ENCODE measurements around the gene FBXO21. TPM values are rescaled to one million over a fixed set of nuclear protein-coding genes. Genes with fewer than 3 reads are reported as not detected.
"Not testable (repeated sequence)": the region's sequence is repeated elsewhere in the genome, so short reads cannot be mapped to it uniquely, and the experiment has no call there.

FBXO21 gene
- polyA plus RNA-seq, 1 donor, result 24.9 TPM

DNA sequence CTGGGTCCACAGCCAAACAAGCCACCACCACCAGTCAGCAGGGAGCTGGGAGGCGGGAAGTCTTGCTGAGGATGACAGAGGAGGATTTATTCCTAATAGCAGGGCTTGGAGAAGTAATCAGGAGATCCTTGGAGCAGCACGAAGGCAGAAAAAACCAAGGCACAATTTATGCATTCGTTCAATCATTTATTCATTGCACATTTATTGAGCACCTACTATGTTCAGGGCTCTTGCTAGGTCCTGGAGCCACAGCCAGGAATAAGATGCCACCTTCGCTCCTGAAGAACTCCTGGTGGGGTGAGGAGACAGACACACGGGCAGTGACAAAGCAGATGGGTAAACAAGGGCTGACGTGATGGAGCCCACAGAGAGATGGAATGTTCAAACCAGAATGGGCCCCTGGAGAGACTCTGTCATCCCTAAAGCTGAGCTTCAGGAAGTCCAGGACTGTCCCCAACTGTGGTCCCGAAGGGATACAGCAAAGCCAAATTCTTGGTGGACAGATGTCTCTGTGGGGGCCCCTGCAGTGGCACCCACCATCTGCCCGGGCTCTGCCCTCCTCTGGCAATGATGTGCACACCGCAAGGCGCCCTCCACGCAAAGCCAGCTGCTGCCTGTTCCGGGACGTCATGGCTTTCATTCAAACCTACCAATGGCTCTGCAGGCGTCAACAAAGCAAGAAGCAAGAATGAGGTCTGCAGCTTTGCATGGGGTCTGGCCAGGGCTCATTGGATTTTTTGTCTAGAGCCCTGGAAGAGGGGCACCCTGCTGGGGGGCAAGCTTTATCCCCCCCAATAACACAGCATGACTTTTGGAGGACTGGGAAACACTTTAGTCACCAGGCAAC is 88.1 kb downstream of the FBXO21 start:
- no peak for DNase-seq

GRCh38 chr12:117100851-117101673 is 89.2 kb downstream of the FBXO21 start:
- no peak for DNase-seq

DNA sequence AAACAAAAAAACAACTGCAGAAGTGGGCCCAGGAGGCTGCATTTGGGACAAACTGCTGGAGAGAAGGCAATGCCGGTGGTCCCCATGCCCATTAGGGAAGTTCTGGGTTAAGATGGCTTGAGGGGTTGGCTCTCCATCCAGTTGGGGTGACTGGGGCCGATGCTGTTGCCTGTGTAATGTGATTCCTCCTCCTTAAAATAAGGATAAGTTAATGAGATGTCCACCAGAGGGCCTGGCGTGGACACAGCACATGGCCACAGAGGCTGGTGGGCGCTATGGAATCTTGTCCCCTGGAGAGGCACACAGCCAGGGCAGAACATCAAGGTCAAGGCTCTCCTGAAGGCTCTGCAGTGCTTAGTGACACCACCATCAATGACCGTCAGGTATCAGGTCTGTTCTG is 90.0 kb downstream of the FBXO21 start:
- DNase-seq, result no peak

- DNase-seq, result no peak
These were observed 91.7 kb downstream of the FBXO21 start for GRCh38 chr12:117098361-117099217.

GRCh38 chr12:117098024-117098360 is 92.3 kb downstream of the FBXO21 start:
- no peak for DNase-seq

GRCh38 chr12:117097159-117097558 is 93.1 kb downstream of the FBXO21 start:
- no peak for DNase-seq

DNA sequence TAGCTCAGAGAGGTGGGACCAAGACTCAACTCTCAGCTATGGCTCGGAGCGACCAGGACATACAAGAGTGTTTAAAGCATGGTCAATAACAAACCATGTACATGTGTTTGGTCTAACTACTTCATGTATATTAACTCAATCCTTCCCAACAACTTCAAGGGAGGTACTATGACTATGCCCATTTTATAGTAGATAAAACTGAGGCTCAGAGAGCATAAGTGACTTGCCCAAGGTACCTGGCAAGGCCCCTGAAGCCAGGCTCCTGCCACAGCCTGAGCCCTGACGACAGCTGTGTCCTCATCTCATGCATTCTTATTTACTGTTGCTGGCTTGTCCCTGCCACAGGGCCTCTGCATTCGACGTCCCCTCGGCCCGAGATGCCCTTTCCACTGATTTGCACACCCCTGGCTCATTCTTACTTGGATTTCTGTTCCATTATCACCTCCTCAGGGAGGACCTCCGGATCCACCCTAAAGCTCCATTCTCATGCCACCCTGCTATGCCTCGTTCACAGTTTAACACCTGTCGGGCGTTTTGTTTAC is 93.7 kb downstream of the FBXO21 start:
- no peak for DNase-seq

DNA sequence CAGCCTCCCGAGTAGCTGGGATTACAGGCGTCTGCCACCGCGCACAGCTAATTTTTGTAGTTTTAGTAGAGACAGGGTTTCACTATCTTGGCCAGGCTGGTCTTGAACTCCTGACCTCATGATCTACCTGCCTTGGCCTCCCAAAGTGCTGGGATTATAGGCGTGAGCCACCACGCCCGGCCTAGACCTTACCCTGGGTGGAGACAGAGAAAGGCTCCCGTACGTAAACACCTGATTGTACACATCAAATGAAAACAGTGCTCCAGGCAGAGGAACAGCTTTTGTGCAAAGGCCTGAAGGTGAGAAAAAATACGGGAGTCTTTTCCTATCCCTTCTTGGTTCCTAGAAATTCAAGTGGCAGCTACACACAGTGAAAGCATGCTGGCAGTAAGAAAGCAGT is 95.1 kb downstream of the FBXO21 start:
- DNase-seq, result not testable (repeated sequence)

DNA sequence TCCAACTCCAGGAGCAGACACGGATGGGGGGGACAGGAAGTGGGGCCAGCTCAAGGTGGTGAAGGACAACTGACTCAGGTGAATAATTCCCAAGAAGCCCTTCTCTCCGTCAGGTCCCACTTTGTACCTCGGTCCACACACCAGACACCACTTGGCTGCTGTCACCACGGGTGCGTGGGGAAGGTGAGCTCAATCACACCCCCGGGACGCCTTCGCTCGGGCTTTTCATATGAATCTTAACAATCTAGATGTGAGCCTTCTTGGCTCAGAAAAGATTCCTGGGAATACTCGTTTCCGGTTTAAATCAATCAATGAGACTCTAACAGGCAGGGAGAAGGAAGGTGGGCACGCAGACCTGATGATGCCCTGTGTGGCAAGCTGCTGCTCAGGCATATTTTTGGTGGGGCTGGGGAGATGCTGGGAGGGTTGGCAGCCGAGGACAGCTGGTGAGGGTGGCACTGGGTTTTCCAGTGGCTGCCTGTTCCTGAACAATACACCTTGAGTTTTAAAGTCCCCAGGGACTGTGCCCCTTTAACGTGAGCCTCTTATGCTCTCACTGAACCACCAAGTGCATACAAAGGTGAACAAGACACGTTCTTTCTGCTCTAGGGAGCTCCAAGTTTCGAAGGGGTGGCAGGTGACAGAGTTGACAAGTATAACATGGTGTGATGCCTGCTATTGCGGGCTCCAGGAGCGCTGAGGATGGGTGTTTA is 96.2 kb downstream of the FBXO21 start:
- DNase-seq, result no peak

- DNase-seq, result no peak
These were observed 96.8 kb downstream of the FBXO21 start for GRCh38 chr12:117093431-117093830.

DNA sequence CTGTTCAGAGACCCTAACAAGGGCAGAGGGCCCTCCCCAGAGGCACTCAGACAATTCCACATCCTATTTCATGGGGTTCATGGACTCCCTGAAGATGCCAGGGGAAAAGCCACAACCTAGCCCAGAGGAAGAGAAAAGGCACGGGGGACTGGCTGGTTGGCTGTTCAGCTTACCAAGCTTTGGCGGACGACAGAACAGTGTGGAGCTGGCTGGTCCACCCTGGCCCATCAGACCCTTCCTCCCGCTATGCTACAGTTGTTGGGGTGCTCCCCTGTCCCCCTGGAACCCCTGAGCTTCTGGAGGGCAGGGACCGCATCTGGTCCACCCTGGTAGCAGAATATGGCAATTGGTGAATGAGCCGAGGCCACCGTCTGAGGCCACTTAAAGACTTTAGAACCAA is 97.4 kb downstream of the FBXO21 start:
- no peak for DNase-seq

GRCh38 chr12:117092511-117092780 is 97.8 kb downstream of the FBXO21 start:
- no peak for DNase-seq

Other genes with a start within 250 kb of the FBXO21 start
- 5.4 TPM for gene TESC, start 91.1 kb downstream of the FBXO21 start, polyA plus RNA-seq (ENCODE audit: insufficient read length)
- gene NOS1, start 171.2 kb upstream of the FBXO21 start, polyA plus RNA-seq (ENCODE audit: insufficient read length), result 0.77 TPM